HG02973 (cell line): Measurements from ENCODE around the gene BCAS3.
"Not testable (repeated sequence)": the region's sequence is repeated elsewhere in the genome, so short reads cannot be mapped to it uniquely, and the experiment has no call there.

ENCODE experiments used
- ATAC-seq: cut with Tn5 transposase; IDR thresholded peaks from one replicate; pipeline ENCODE4 v1.9.1; 2021; ENCODE audit warnings: moderate library complexity; ENCODE audit not compliant: unreplicated experiment

The BCAS3 gene

DNA sequence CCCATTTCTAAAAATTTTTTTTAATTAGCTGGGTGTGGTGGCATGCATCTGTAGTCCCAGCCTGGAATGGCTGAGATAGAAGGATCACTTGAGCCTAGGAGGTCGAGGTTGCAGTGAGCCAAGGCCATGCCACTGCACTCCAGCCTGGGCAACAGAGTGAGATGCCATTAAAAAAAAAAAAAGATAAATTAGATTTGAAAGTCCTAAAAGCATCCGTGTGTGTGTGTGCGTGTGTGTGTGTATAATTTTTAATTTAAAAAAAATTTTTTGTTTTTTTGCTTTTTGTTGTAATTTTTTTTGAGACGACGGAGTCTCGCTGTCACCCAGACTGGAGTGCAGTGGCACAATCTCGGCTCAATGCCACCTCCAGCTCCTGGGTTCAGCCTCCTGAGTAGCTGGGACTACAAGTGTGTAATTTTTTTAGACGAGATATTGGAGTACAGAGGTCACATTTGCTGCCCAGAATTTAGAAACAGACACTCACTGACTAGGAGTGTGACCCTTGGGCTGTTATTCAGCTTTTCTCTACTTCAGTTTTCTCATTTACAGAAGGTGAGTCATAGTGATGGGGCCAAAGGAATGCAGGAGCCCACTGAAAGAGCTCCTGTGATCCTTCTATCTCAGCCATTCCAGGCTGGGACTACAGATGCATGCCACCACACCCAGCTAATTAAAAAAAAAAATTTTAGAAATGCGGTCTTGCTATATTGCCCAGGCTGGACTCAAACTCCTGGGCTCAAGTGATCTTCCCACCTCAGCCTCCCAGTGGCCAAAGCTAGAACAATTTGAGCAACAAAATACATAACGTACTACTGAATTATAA is 749.0 kb downstream of the BCAS3 start:
- no peak for ATAC-seq

DNA sequence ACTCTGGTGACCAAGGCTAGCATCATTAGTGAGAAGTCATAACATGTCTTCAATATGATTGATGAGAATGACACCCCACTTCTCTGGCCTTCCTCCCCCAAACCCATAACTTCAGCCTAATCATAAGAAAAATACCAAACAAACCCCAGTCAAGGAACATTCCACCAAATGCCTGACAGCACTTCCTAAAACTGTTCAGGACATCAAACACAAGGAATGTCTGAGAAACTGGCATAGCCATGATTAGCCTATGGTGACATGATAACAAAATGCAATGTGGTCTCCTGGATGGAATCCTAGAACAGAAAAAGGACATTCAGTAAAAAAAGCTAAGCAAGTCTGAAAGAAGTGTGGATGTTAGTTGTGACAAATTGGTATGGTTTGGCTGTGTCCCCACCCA is 749.9 kb downstream of the BCAS3 start:
- no peak for ATAC-seq

DNA sequence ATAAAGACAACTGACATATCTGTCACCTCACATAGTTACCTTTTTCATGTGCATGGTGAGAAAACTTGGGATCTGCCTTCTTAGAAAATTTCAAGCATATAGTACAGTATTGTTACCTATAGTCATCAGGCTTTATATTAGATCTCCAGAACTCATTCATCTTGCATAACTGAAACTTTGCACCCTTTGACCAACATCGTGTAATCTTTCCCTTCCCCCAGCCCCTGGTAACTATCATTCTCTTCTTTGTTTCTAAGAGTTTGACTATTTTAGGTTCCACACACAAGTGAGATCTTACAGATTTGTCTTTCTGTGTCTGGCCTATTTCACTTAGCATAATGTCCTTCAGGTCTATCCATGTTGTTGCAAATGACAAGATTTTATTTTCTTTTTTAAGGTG is 751.6 kb downstream of the BCAS3 start:
- no peak for ATAC-seq

- not testable (repeated sequence) for ATAC-seq
Measured at GRCh38 chr17:61429831-61430230, 752.2 kb downstream of the BCAS3 start.

DNA sequence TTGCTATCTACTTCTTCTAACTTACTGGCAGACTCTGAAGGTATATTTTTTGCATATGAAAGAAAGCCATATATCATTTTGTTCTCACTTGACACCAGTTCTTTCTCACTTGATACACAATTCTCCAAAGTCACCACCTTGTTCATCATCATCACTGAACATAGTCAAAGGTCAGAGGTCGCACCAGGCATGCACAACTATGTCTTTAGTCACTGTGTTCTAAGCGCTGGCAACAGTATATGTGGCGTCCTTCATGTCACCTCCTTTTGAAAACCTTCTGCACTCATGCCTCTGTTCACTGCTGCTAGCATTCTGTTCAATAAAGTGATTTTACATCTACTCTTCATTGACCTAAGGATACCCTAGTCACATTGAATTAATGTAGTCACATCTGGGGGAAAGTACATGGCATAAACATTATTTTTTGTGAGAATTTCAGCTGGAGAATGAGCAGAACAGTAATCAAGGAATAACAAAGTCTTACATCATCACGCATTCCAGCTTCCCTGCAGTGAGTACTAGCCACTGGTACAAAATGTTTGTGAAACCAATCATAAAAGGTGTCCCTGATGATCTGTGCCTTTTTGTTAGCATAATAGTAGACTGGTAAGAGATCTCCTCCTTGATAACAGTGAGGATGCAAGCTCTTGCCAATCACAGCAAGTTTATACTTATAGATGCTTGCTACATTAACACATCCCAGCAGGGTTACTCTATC is 754.1 kb downstream of the BCAS3 start:
- ATAC-seq = no peak

DNA sequence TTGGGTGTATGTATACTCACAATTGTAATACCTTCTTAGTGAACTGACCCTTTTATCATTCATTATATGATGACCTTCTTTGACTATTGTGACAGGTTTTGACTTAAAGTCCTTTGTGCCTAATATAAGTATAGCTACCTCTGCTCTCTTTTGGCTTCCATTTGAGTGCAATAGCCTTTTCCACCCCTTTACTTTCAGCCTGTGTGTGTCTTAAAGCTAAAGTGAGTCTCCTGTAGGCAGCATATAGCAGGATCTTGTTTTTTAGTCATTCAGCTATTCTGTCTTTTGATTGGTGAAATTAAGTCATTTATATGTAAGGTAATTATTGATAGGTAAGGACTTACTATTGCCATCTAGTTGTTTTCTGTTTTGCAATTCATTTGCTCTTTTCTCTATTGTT is 758.6 kb downstream of the BCAS3 start:
- ATAC-seq = no peak

GRCh38 chr17:61436995-61437704 is 759.5 kb downstream of the BCAS3 start:
- ATAC-seq = no peak

DNA sequence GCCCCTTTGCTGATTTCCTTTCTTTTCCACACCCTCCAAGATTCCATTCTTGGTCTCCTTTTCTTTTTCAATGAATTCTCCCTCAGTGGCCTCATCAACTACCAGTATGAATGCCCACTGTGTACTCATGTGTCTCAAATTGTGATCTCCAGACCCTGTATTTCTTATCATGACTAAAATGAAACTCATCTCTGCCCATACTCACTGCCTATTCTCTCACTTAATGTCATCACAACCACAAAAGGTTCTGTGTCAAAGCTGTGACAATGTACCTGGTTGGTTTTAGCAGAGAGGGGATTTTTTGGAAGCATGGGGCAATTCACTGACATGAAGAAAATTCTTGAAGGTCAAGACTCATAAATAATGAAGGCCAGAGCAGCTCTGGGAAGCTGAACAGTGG is 763.0 kb downstream of the BCAS3 start:
- no peak for ATAC-seq

GRCh38 chr17:61441507-61441906 is 763.9 kb downstream of the BCAS3 start:
- ATAC-seq = not testable (repeated sequence)

- no peak for ATAC-seq
Measured at GRCh38 chr17:61442136-61442775, 764.6 kb downstream of the BCAS3 start.
